Breast epithelium (tissue), 3 donors: ENCODE measurements around the gene BTBD6.

Experiments used
- CTCF ChIP-seq, 3 donors: fragments of 450-650 bp; IDR thresholded peaks; one replicate each; pipeline ENCODE4 v1.5.1; 2016 to 2017; ENCODE audit warnings: antibody characterized with exemption in 3 of 3, mild to moderate bottlenecking in 3 of 3, moderate library complexity in 3 of 3
- POLR2A ChIP-seq: fragments of 450-650 bp; IDR thresholded peaks from one replicate; pipeline ENCODE4 v1.6.1; 2016; ENCODE audit warnings: antibody characterized with exemption, mild to moderate bottlenecking, moderate library complexity
- POLR2AphosphoS5 ChIP-seq, 3 donors: sonication (generic); formaldehyde crosslinking; IDR thresholded peaks; one replicate each; pipeline ENCODE4 v1.6.1; 2017; ENCODE audit warnings: antibody characterized with exemption in 3 of 3

GRCh38 chr14:105271224-105271890 is 23.0 kb downstream of the BTBD6 start:
- TF ChIP-seq CTCF (IDR thresholded peaks at IDR 0.05) (no peak), POLR2A (no peak), POLR2AphosphoS5 (IDR thresholded peaks at IDR 0.05) (no peak)
